ENCODE data around the gene GRIK3.

DNA sequence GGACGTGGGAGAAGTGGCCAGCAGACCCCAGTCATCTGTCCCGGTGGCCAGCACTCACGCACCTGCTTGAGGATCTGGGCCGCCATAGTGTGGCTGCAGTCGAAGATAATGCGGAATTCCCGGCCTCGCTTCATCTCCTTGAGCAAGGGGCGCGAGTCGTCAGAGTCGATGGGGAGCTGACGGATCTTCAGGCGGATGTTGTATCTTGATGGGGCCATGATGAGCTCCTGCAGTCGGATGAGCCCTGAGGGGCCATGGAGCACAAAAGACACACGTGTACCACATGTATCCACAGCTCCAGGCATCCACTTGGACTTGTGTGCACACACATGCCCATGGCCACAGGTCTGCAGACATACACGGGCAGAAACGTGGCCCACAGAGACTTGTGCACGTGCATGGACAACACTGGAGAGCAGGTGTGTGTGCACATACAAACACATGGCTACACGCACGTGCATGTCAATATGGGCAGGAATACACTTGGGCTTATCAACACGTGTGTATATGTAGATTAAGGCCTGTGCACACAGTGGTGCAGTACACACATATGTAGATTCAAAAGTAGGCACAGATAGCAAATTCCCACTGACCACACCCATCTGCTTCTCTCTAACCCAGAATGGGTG is 162.1 kb downstream of the GRIK3 start:
- no peak for TF ChIP-seq POLR2AphosphoS5 (IDR thresholded peaks at IDR 0.05)
- TF ChIP-seq, protein P1, sequence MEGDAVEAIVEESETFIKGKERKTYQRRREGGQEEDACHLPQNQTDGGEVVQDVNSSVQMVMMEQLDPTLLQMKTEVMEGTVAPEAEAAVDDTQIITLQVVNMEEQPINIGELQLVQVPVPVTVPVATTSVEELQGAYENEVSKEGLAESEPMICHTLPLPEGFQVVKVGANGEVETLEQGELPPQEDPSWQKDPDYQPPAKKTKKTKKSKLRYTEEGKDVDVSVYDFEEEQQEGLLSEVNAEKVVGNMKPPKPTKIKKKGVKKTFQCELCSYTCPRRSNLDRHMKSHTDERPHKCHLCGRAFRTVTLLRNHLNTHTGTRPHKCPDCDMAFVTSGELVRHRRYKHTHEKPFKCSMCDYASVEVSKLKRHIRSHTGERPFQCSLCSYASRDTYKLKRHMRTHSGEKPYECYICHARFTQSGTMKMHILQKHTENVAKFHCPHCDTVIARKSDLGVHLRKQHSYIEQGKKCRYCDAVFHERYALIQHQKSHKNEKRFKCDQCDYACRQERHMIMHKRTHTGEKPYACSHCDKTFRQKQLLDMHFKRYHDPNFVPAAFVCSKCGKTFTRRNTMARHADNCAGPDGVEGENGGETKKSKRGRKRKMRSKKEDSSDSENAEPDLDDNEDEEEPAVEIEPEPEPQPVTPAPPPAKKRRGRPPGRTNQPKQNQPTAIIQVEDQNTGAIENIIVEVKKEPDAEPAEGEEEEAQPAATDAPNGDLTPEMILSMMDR (IDR thresholded peaks at IDR 0.05): no peak
- TF ChIP-seq POLR2A (IDR thresholded peaks at IDR 0.05): no peak
